Caco-2 (cell line): Measurements from ENCODE around the gene SNAI3. TPM values are rescaled to one million over a fixed set of nuclear protein-coding genes. Genes with fewer than 3 reads are reported as not detected.

Source experiments
- BruUV-seq: library from RNA; stranded (reverse); fragments of 400-500 nt; replicated peaks from 2 replicates; lab custom pipeline; 2021; lab: Mats Ljungman, UMichigan
- CTCF ChIA-PET: fragments of 300-600 bp; sonication (Branson Sonifier 250); formaldehyde crosslinking; loops from one replicate; lab custom pipeline; 2022; ENCODE audit warnings: antibody characterized with exemption; lab: Charles Lee
- POLR2A ChIA-PET: fragments of 300-600 bp; sonication (Branson Sonifier 250); formaldehyde crosslinking; loops from one replicate; lab custom pipeline; 2022; ENCODE audit warnings: antibody characterized with exemption; lab: Charles Lee
- DNase-seq, 2 experiments: peaks; one replicate each; pipeline versions ENCODE4 v3.0.0 to v3.0.0-alpha.2; 2020 to 2022
- H3K27me3 ChIP-seq: replicated peaks from 2 replicates; pipeline ENCODE4 v1.6.0; 2011; ENCODE audit warnings: low read length; ENCODE audit not compliant: control insufficient read depth, insufficient read depth
- H3K36me3 ChIP-seq: 2 replicates; pipeline ENCODE4 v1.5.1; 2011; ENCODE audit warnings: low read length; ENCODE audit not compliant: control insufficient read depth, insufficient read depth
- H3K4me1 ChIP-seq: fragments of 250-450 bp; sonication (Bioruptor Pico); 2 replicates; pipeline ENCODE4 v1.5.1; 2020; ENCODE audit warnings: mild to moderate bottlenecking
- H3K4me3 ChIP-seq: 2 replicates; pipeline ENCODE4 v1.5.1; 2011; ENCODE audit warnings: low read depth, mild to moderate bottlenecking, control low read depth, low read length
- H3K9me3 ChIP-seq: fragments of 250-450 bp; sonication (Bioruptor Pico); 2 replicates; pipeline ENCODE4 v1.5.1; 2020; ENCODE audit warnings: mild to moderate bottlenecking, moderate library complexity
- H3K27ac Mint-ChIP-seq: one replicate; pipeline ENCODE4 v1.8.0; 2022; ENCODE audit warnings: mixed read lengths; ENCODE audit not compliant: unreplicated experiment
- H3K27me3 Mint-ChIP-seq: one replicate; pipeline ENCODE4 v1.8.0; 2022; ENCODE audit warnings: mixed read lengths; ENCODE audit not compliant: insufficient read depth, unreplicated experiment
- H3K36me3 Mint-ChIP-seq: one replicate; pipeline ENCODE4 v1.8.0; 2022; ENCODE audit warnings: mild to moderate bottlenecking, mixed read lengths; ENCODE audit not compliant: insufficient read depth, unreplicated experiment
- H3K4me1 Mint-ChIP-seq: one replicate; pipeline ENCODE4 v1.8.0; 2022; ENCODE audit warnings: low read depth, mixed read lengths; ENCODE audit not compliant: unreplicated experiment
- H3K4me3 Mint-ChIP-seq: one replicate; pipeline ENCODE4 v1.8.0; 2022; ENCODE audit warnings: mild to moderate bottlenecking, moderate library complexity, mixed read lengths; ENCODE audit not compliant: unreplicated experiment
- H3K9me3 Mint-ChIP-seq: one replicate; pipeline ENCODE4 v1.8.0; 2022; ENCODE audit warnings: mixed read lengths; ENCODE audit not compliant: unreplicated experiment
- intact Hi-C: fragments of 100-400 bp; cut with micrococcal nuclease; formaldehyde crosslinking; loops from one replicate; pipeline ENCODE4 v1.10.0; 2022; ENCODE audit not compliant: unreplicated experiment
- total RNA-seq: library from RNA; stranded (reverse); gene quantifications from 2 replicates; pipeline ENCODE4 v1.2.3, GENCODE V29; 2022
- TF ChIP-seq, protein P1 (sequence below), 2 experiments: fragments of 200-600 bp in 1 of 2; IDR thresholded peaks; 1 replicate in 1 of 2; 2 replicates in 1 of 2; pipeline versions ENCODE4 v1.5.1 to v1.8.0; 2011 to 2022; ENCODE audit warnings: antibody characterized with exemption in 1 of 2, control low read depth in 1 of 2, inconsistent platforms in 1 of 2, low read depth in 1 of 2, low read length in 1 of 2, mild to moderate bottlenecking in 1 of 2, moderate library complexity in 1 of 2; ENCODE audit not compliant: insufficient read depth in 1 of 2, severe bottlenecking in 1 of 2, unreplicated experiment in 1 of 2

The SNAI3 gene
- total RNA-seq, 1 experiment from 2014 or later: 3.5 TPM

- H3K9me3 ChIP-seq: no peaks in the 10 kb centered on the region
- TF ChIP-seq, protein P1, sequence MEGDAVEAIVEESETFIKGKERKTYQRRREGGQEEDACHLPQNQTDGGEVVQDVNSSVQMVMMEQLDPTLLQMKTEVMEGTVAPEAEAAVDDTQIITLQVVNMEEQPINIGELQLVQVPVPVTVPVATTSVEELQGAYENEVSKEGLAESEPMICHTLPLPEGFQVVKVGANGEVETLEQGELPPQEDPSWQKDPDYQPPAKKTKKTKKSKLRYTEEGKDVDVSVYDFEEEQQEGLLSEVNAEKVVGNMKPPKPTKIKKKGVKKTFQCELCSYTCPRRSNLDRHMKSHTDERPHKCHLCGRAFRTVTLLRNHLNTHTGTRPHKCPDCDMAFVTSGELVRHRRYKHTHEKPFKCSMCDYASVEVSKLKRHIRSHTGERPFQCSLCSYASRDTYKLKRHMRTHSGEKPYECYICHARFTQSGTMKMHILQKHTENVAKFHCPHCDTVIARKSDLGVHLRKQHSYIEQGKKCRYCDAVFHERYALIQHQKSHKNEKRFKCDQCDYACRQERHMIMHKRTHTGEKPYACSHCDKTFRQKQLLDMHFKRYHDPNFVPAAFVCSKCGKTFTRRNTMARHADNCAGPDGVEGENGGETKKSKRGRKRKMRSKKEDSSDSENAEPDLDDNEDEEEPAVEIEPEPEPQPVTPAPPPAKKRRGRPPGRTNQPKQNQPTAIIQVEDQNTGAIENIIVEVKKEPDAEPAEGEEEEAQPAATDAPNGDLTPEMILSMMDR (IDR thresholded peaks at IDR 0.05; ENCODE audit: insufficient read depth in 1 of 2, low read depth in 1 of 2, low read length in 1 of 2, severe bottlenecking in 1 of 2, unreplicated experiment in 1 of 2): no peak
- H3K27ac Mint-ChIP-seq: no peak overlapping the region
- intact Hi-C loops: no loop called here
- peaks cover 5% of the 10 kb centered on the region for H3K36me3 ChIP-seq
- no peaks in the 10 kb centered on the region for H3K27me3 ChIP-seq
- no TSS peak for BruUV-seq
- H3K27me3 Mint-ChIP-seq: no peaks in the 10 kb centered on the region
- no peaks in the 10 kb centered on the region for H3K4me1 Mint-ChIP-seq
- ChIA-PET CTCF (no interaction called here), POLR2A (no interaction called here)
- no peak overlapping the region for H3K4me3 ChIP-seq
- H3K4me1 ChIP-seq: no peaks in the 10 kb centered on the region
- H3K9me3 Mint-ChIP-seq: no peaks in the 10 kb centered on the region
- DNase-seq: no peak
- no peak overlapping the region for H3K4me3 Mint-ChIP-seq
- peaks cover 88% of the 10 kb centered on the region for H3K36me3 Mint-ChIP-seq
Measured at GRCh38 chr16:88723911-88724310, 37.6 kb upstream of the SNAI3 start.

GRCh38 chr16:88723507-88723887 is 37.2 kb upstream of the SNAI3 start:
- no TSS peak for BruUV-seq
- Mint-ChIP-seq H3K4me1 (no peaks in the 10 kb centered on the region), H3K4me3 (no peak overlapping the region), H3K36me3 (peaks cover 92% of the 10 kb centered on the region), H3K27me3 (no peaks in the 10 kb centered on the region), H3K9me3 (no peaks in the 10 kb centered on the region), H3K27ac (no peak overlapping the region)
- CTCF ChIA-PET: no interaction called here
- Histone ChIP-seq H3K27me3 (no peaks in the 10 kb centered on the region), H3K4me1 (no peaks in the 10 kb centered on the region), H3K9me3 (no peaks in the 10 kb centered on the region), H3K4me3 (no peak overlapping the region), H3K36me3 (peaks cover 8% of the 10 kb centered on the region)
- no peak for DNase-seq
- TF ChIP-seq, protein P1 (IDR thresholded peaks at IDR 0.05; ENCODE audit: insufficient read depth in 1 of 2, low read depth in 1 of 2, low read length in 1 of 2, severe bottlenecking in 1 of 2, unreplicated experiment in 1 of 2): no peak
- POLR2A ChIA-PET: no interaction called here
- intact Hi-C loops: no loop called here

GRCh38 chr16:88722784-88723506 is 36.6 kb upstream of the SNAI3 start:
- H3K36me3 Mint-ChIP-seq: peaks cover 95% of the 10 kb centered on the region
- Histone ChIP-seq H3K27me3 (no peaks in the 10 kb centered on the region), H3K4me1 (no peaks in the 10 kb centered on the region), H3K9me3 (no peaks in the 10 kb centered on the region), H3K36me3 (peaks cover 8% of the 10 kb centered on the region), H3K4me3 (no peak overlapping the region)
- no peaks in the 10 kb centered on the region for H3K4me1 Mint-ChIP-seq
- H3K9me3 Mint-ChIP-seq: no peaks in the 10 kb centered on the region
- DNase-seq: no peak
- CTCF ChIA-PET: no interaction called here
- POLR2A ChIA-PET: no interaction called here
- no peaks in the 10 kb centered on the region for H3K27me3 Mint-ChIP-seq
- TF ChIP-seq, protein P1 (IDR thresholded peaks at IDR 0.05; ENCODE audit: insufficient read depth in 1 of 2, low read depth in 1 of 2, low read length in 1 of 2, severe bottlenecking in 1 of 2, unreplicated experiment in 1 of 2): no peak
- BruUV-seq: no TSS peak
- no peak overlapping the region for H3K4me3 Mint-ChIP-seq
- no peak overlapping the region for H3K27ac Mint-ChIP-seq
- intact Hi-C loops: no loop called here
